BJ (cell line): Measurements from ENCODE around the gene IKBKG. TPM values are rescaled to one million over a fixed set of nuclear protein-coding genes. Genes with fewer than 3 reads are reported as not detected.

ENCODE experiments used
- CTCF ChIA-PET: fragments of 350-600 bp; formaldehyde crosslinking; extraction: SDS; loops from one replicate; lab custom pipeline; 2021; ENCODE audit warnings: antibody characterized with exemption, inconsistent platforms; lab: Yijun Ruan, JAX
- POLR2A ChIA-PET: fragments of 300-600 bp; sonication (Branson Sonifier 250); formaldehyde crosslinking; extraction: SDS; loops from one replicate; lab custom pipeline; 2021; ENCODE audit warnings: antibody characterized with exemption; lab: Charles Lee
- DNase-seq: peaks from one replicate; pipeline ENCODE4 v3.0.0-alpha.2; 2011; ENCODE audit warnings: low read depth
- H3K27me3 ChIP-seq: 2 replicates; pipeline ENCODE4 v1.6.0; 2011; ENCODE audit warnings: low read length; ENCODE audit not compliant: control insufficient read depth, insufficient read depth
- H3K36me3 ChIP-seq: 2 replicates; pipeline ENCODE4 v1.5.1; 2011; ENCODE audit warnings: low read length; ENCODE audit not compliant: control insufficient read depth, insufficient read depth
- H3K4me3 ChIP-seq: 2 replicates; pipeline ENCODE4 v1.5.1; 2011; ENCODE audit warnings: low read depth, mild to moderate bottlenecking, control low read depth, low read length
- polyA plus RNA-seq: library from polyadenylated mRNA; depleted of rRNA; stranded (reverse); fragments of >200 nt; gene quantifications from 2 replicates; pipeline ENCODE4 v1.2.3, GENCODE V29; 2011
- TF ChIP-seq, protein P1 (sequence below): IDR thresholded peaks from 2 replicates; pipeline ENCODE4 v1.5.1; 2011; ENCODE audit warnings: low read depth, mild to moderate bottlenecking, control low read depth, inconsistent platforms, low read length, moderate library complexity; ENCODE audit not compliant: insufficient read depth

IKBKG gene
- polyA plus RNA-seq, 1 experiment: 38.8 TPM

DNA sequence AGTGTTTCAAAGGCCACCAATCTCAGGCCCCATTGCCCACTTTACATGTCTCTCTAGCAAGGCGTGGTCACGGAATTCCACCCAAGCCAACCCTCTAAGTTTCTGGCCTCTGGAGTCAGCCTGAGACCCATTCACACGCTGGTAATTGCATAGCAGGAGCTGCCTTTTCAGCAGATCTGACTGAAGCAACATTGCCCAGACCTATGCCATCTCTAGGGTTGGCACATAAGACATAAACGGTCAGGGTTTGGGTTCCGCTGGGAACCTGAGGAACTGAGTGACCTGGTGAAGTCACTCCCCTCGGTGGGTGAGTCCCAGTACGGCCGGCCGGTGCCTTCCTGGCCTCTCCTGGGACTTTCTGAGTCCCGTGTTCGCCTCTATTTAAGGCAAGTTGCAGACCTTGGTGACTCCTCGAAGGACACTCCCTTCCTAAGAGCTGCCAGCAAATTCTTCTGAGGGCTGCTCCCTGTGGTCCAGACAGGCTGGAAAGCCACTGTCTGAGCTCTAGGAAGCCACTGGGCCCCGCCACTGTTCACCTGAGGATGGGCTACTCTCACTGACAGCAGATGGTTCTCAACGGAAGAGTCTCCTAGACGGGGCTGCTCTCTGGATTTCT, 53.4 kb downstream of the IKBKG start:
- Histone ChIP-seq H3K36me3 (no peaks in the 10 kb centered on the region), H3K4me3 (no peak overlapping the region), H3K27me3 (no peaks in the 10 kb centered on the region)
- CTCF ChIA-PET: interaction anchor here (0.7 kb wide), 1 partner anchor 111 kb away, joined by 4 read pairs; no protein-coding TSS in a partner anchor
- POLR2A ChIA-PET: no interaction called here
- TF ChIP-seq, protein P1, sequence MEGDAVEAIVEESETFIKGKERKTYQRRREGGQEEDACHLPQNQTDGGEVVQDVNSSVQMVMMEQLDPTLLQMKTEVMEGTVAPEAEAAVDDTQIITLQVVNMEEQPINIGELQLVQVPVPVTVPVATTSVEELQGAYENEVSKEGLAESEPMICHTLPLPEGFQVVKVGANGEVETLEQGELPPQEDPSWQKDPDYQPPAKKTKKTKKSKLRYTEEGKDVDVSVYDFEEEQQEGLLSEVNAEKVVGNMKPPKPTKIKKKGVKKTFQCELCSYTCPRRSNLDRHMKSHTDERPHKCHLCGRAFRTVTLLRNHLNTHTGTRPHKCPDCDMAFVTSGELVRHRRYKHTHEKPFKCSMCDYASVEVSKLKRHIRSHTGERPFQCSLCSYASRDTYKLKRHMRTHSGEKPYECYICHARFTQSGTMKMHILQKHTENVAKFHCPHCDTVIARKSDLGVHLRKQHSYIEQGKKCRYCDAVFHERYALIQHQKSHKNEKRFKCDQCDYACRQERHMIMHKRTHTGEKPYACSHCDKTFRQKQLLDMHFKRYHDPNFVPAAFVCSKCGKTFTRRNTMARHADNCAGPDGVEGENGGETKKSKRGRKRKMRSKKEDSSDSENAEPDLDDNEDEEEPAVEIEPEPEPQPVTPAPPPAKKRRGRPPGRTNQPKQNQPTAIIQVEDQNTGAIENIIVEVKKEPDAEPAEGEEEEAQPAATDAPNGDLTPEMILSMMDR: no peak
- DNase-seq: no peak

DNA sequence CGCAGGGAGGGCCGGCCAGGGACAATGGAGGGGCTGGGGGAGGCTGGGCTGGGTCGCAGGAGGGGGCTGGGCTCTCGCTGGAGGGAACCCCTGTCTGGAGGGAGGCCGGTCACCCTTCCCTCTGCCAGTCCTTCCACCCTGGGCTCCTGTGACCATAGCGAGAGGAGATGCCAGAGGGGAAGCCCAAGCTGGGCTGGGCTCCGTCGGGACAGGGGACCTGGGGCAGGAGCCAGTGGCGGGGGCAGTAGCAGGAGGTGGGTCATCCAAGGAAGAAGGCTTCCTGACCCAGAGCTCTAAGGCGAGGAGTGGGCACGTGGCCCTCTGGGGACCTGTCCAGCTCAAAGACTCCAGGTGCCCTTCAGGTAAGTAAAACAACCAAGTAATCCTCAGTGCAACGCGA, 54.8 kb downstream of the IKBKG start:
- H3K27me3 ChIP-seq: no peaks in the 10 kb centered on the region; the same call in 1 of the 2 replicates
- no peaks in the 10 kb centered on the region for H3K36me3 ChIP-seq
- ChIA-PET CTCF (no interaction called here), POLR2A (no interaction called here)
- H3K4me3 ChIP-seq: no peak overlapping the region
- TF ChIP-seq, protein P1: no peak
- DNase-seq: no peak

DNA sequence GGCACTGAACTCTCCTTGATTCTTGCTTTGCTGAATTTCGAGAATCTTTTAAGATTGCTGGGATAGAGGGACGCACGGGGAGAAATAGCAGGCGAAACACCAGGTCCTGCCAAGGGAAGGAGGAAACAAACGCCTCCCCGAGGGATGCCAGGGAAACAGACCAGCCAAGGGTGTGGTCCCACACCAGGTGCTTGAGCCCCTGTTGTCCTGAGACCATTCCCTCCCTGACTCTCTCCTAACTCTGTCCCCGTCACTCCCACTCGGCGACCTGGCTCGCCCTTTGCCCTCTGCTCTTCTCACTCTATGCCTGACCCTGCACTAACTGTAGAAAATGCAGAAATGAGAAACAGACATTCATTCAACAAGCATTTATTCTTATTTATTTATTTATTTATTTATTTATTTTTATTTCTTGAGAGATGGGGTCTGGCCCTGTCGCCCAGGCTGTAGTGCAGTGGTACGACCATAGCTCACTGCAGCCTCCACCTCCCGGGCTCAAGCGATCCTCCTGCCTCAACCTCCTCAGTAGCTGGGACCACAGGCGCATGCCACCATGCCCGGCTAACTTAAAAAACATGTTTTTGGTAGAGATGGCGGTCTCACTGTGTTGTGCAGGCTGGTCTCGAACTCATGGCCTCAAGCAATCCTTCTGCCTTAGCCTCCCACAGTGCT, 55.5 kb downstream of the IKBKG start:
- TF ChIP-seq, protein P1: no peak
- Histone ChIP-seq H3K27me3 (no peaks in the 10 kb centered on the region; the same call in 1 of the 2 replicates), H3K36me3 (no peaks in the 10 kb centered on the region), H3K4me3 (no peak overlapping the region)
- POLR2A ChIA-PET: no interaction called here
- CTCF ChIA-PET: interaction anchor here (0.6 kb wide), 1 partner anchor 276 kb away, joined by 3 read pairs; no protein-coding TSS in a partner anchor
- no peak for DNase-seq

DNA sequence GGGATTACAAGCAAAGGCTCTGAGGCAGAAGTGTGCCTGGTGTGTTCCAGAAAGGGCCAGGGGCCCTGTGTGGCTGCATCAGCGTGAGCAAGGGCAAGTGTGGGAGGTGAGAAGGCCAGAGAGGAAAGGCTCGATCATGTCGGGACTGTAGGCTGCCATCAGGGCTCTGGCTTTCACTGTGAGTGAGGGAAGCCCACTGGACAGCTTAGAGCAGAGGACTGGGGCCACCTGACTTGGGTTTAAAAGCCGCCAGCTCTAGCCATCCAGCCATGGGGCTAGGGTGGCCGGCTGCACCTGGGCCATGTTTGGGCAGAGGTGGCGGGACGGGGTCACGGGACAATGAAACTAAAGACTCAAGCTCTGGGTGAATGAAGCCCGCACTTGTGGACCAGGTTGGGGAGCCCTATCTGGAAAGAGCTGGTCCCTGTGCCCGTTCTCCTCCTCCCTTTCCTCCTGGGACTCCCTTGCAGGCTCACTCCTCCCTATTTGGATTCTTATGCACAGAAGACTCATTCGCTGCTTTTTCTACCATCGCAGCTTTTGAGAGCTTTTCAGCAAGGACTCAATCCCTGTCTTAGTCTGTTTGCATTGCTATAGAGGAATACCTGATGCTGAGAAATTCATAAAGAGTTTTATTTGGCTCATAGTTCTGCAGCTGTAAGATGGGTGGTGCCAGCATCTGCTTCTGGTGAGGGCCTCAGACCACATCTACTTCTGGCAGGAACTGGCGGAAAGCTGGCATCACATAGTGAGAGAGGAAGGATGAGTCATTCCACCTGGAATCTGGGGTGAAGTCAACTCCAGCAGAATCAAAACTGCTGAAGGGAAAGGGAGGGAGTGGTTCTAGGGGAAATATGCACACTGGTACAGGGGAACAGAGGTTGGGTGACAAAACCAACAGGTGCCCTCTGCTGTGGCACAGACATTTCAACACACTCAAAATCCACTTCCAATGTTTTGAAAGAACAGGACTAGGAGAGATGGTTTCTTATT, 56.3 kb downstream of the IKBKG start:
- TF ChIP-seq, protein P1: no peak
- CTCF ChIA-PET: no interaction called here
- Histone ChIP-seq H3K36me3 (no peaks in the 10 kb centered on the region), H3K27me3 (no peaks in the 10 kb centered on the region; the same call in 1 of the 2 replicates), H3K4me3 (no peak overlapping the region)
- POLR2A ChIA-PET: no interaction called here
- DNase-seq: no peak
